Endothelial cell of umbilical vein (primary cell): ENCODE data around the gene DOCK1. TPM values are rescaled to one million over a fixed set of nuclear protein-coding genes. Genes with fewer than 3 reads are reported as not detected.

Experiments
- BruUV-seq: library from RNA; stranded (reverse); fragments of 400-500 nt; replicated peaks from 2 replicates; lab custom pipeline; 2021; lab: Mats Ljungman, UMichigan
- CTCF ChIA-PET: fragments of 300-600, 350-600 bp; sonication (Branson Sonifier 250); formaldehyde crosslinking; loops from one replicate; lab custom pipeline; 2021; ENCODE audit warnings: antibody characterized with exemption, inconsistent platforms; lab: Charles Lee
- POLR2A ChIA-PET: fragments of 300-600, 350-600 bp; sonication (Branson Sonifier 250); formaldehyde crosslinking; loops from one replicate; lab custom pipeline; 2021; ENCODE audit warnings: antibody characterized with exemption, inconsistent platforms; lab: Charles Lee
- DNase-seq: peaks from one replicate; pipeline ENCODE4 v3.0.0-alpha.2; 2011; ENCODE audit warnings: low read depth, low spot score
- FAIRE-seq: peaks from 2 replicates; lab custom pipeline; 2011; peaks lifted over from hg19 to GRCh38; lab: Jason Lieb, UNC
- H2AFZ ChIP-seq: 2 replicates; pipeline ENCODE4 v1.6.0; 2012; ENCODE audit warnings: low read depth, low read length, control low read depth, inconsistent platforms
- H3K27ac ChIP-seq: 2 replicates; pipeline ENCODE4 v1.5.1; 2011; ENCODE audit warnings: low read depth, mild to moderate bottlenecking, control low read depth, low read length, moderate library complexity; ENCODE audit not compliant: insufficient read depth
- H3K27me3 ChIP-seq, 2 experiments: 2 replicates each; pipeline versions ENCODE4 v1.6.0 to v1.6.1; 2011; ENCODE audit warnings: low read length in 2 of 2, mixed read lengths in 1 of 2; ENCODE audit not compliant: control insufficient read depth in 2 of 2, insufficient read depth in 2 of 2
- H3K36me3 ChIP-seq, 2 experiments: 2 replicates in 1 of 2; 3 replicates in 1 of 2; pipeline ENCODE4 v1.5.1; 2011; ENCODE audit warnings: low read length in 2 of 2, mild to moderate bottlenecking in 1 of 2, moderate library complexity in 1 of 2; ENCODE audit not compliant: control insufficient read depth in 2 of 2, insufficient read depth in 2 of 2; ENCODE audit errors: extremely low read depth in 1 of 2
- H3K4me1 ChIP-seq: 3 replicates; pipeline ENCODE4 v1.5.1; 2011; ENCODE audit warnings: mild to moderate bottlenecking, low read length; ENCODE audit not compliant: control insufficient read depth, insufficient read depth; ENCODE audit errors: extremely low read depth
- H3K4me2 ChIP-seq: 2 replicates; pipeline ENCODE4 v1.6.1; 2011; ENCODE audit warnings: low read length, control low read depth, mixed read lengths; ENCODE audit not compliant: insufficient read depth
- H3K4me3 ChIP-seq, 3 experiments: fragments of 200-600 bp in 1 of 3; sonication (generic), shearing (Covaris generic) in 1 of 3; replicated peaks in 1 of 3; 2 replicates each; pipeline ENCODE4 v1.5.1; 2011 to 2016; ENCODE audit warnings: control low read depth in 3 of 3, low read length in 3 of 3, mild to moderate bottlenecking in 2 of 3, inconsistent platforms in 1 of 3, low read depth in 1 of 3, moderate library complexity in 1 of 3; ENCODE audit not compliant: insufficient read depth in 1 of 3
- H3K79me2 ChIP-seq: 2 replicates; pipeline ENCODE4 v1.6.0; 2012; ENCODE audit warnings: low read length, inconsistent platforms; ENCODE audit not compliant: control insufficient read depth, insufficient read depth
- H3K9ac ChIP-seq: replicated peaks from 2 replicates; pipeline ENCODE3; 2011; ENCODE audit warnings: low read length, control low read depth; ENCODE audit not compliant: insufficient read depth; ENCODE audit errors: extremely low read depth
- H3K9me1 ChIP-seq: replicated peaks from 3 replicates; pipeline ENCODE4 v1.6.0; 2011; ENCODE audit warnings: mild to moderate bottlenecking, low read length; ENCODE audit not compliant: control insufficient read depth, insufficient read depth; ENCODE audit errors: extremely low read depth
- H3K9me3 ChIP-seq: replicated peaks from 2 replicates; pipeline ENCODE4 v1.5.1; 2012; ENCODE audit warnings: low read length, inconsistent platforms; ENCODE audit not compliant: control insufficient read depth, insufficient read depth
- H4K20me1 ChIP-seq: replicated peaks from 2 replicates; pipeline ENCODE3; 2011; ENCODE audit warnings: mild to moderate bottlenecking, low read length; ENCODE audit not compliant: control insufficient read depth, insufficient read depth; ENCODE audit errors: extremely low read depth
- CTCF ChIP-seq, 2 donors: IDR thresholded peaks; 1 replicate in 1 of 2; 2 replicates in 1 of 2; pipeline ENCODE4 v1.5.1; 2011; ENCODE audit warnings: low read length in 2 of 2, mild to moderate bottlenecking in 2 of 2, moderate library complexity in 2 of 2, control low read depth in 1 of 2, inconsistent platforms in 1 of 2, low read depth in 1 of 2; ENCODE audit not compliant: insufficient read depth in 1 of 2; ENCODE audit errors: extremely low read depth in 1 of 2
- EZH2 ChIP-seq: IDR thresholded peaks from 2 replicates; pipeline ENCODE4 v1.6.1; 2012; ENCODE audit warnings: borderline replicate concordance, low read depth, mild to moderate bottlenecking, moderate library complexity, low read length, inconsistent platforms; ENCODE audit not compliant: severe bottlenecking
- FOS ChIP-seq: IDR thresholded peaks from 2 replicates; pipeline ENCODE4 v1.6.1; 2011; ENCODE audit warnings: mild to moderate bottlenecking, low read length, moderate library complexity, borderline replicate concordance; ENCODE audit not compliant: insufficient read depth
- GATA2 ChIP-seq: IDR thresholded peaks from 2 replicates; pipeline ENCODE4 v1.7.0; 2011; ENCODE audit warnings: low read depth, mild to moderate bottlenecking, moderate library complexity, mixed read lengths, low read length; ENCODE audit not compliant: insufficient read length, insufficient read depth
- JUN ChIP-seq: IDR thresholded peaks from 2 replicates; pipeline ENCODE4 v1.6.1; 2011; ENCODE audit warnings: borderline replicate concordance, low read depth; ENCODE audit not compliant: insufficient read length, insufficient read depth
- MAX ChIP-seq: IDR thresholded peaks from 2 replicates; pipeline ENCODE4 v1.6.1; 2011; ENCODE audit not compliant: insufficient read depth, insufficient read length
- MYC ChIP-seq: IDR thresholded peaks from one replicate; pipeline ENCODE4 v1.6.1; 2011; ENCODE audit warnings: mild to moderate bottlenecking, low read depth, low read length
- POLR2A ChIP-seq: IDR thresholded peaks from 2 replicates; pipeline ENCODE4 v1.6.1; 2012; ENCODE audit warnings: low read depth, mild to moderate bottlenecking, control low read depth, low read length
- POLR2AphosphoS5 ChIP-seq: IDR thresholded peaks from 2 replicates; pipeline ENCODE4 v1.6.1; 2012; ENCODE audit warnings: low read depth, mild to moderate bottlenecking, control low read depth, low read length, moderate library complexity; ENCODE audit not compliant: insufficient read depth
- dilution Hi-C: fragments of 300-500 bp; cut with MboI; formaldehyde crosslinking; loops from one replicate; pipeline ENCODE4 v1.15.0; 2019; ENCODE audit warnings: low sequenced_read_pairs; ENCODE audit not compliant: extremely low pct_ligation_motif_present
- intact Hi-C: fragments of 100-400 bp; cut with micrococcal nuclease; formaldehyde crosslinking; loops from one replicate; pipeline ENCODE4 v1.10.0; 2022
- polyA plus RNA-seq, 4 experiments: library from polyadenylated mRNA; depleted of rRNA in 3 of 4; stranded (reverse) in 3 of 4; unstranded in 1 of 4; fragments of >200 nt; gene quantifications; 2 replicates each; pipeline versions ENCODE4 v1.2.1 to v1.2.3, GENCODE V29; 2011 to 2012; ENCODE audit warnings: missing spikeins in 1 of 4
- total RNA-seq: library from RNA; stranded (reverse); gene quantifications from 2 replicates; pipeline ENCODE4 v1.2.3, GENCODE V29; 2021

DOCK1 gene
- total and polyA plus RNA-seq, 2 donors (not counting 3 experiments of a cell fraction or from before 2014, with no cell fraction given), result 22.5 to 83.1 TPM

GRCh38 chr10:127118034-127118433 is 212.8 kb downstream of the DOCK1 start:
- no peak overlapping the region for H3K9ac ChIP-seq
- FAIRE-seq (no peak), DNase-seq (no peak)
- dilution Hi-C loops (no loop called here), intact Hi-C loops (no loop called here)
- no peaks in the 10 kb centered on the region for H3K79me2 ChIP-seq
- no TSS peak for BruUV-seq
- POLR2A ChIA-PET, result no interaction called here
- TF ChIP-seq POLR2AphosphoS5 (no peak), MAX (no peak), POLR2A (no peak), EZH2 (no peak), GATA2 (no peak), FOS (no peak), CTCF (IDR thresholded peaks at IDR 0.05; ENCODE audit: extremely low read depth in 1 of 2, insufficient read depth in 1 of 2, low read depth in 1 of 2, low read length in 2 of 2) (no peak), MYC (no peak), JUN (no peak)
- H3K4me1 ChIP-seq, result no peaks in the 10 kb centered on the region
- H3K9me3 ChIP-seq, result no peaks in the 10 kb centered on the region
- H3K27me3 ChIP-seq, result no peaks in the 10 kb centered on the region
- H3K36me3 ChIP-seq, result peaks cover 0 to 9% of the 10 kb centered on the region in 2 experiments
- H3K4me2 ChIP-seq, result no peak overlapping the region
- no peaks in the 10 kb centered on the region for H3K9me1 ChIP-seq
- no peak overlapping the region for H3K27ac ChIP-seq
- CTCF ChIA-PET, result no interaction called here
- H3K4me3 ChIP-seq, result no peak overlapping the region
- H4K20me1 ChIP-seq, result peaks cover 2% of the 10 kb centered on the region
- H2AFZ ChIP-seq, result no peak overlapping the region
